K562 (cell line): ENCODE data around the gene ZNF296. TPM values are rescaled to one million over a fixed set of nuclear protein-coding genes. Genes with fewer than 3 reads are reported as not detected.
A peak's percentile ranks its signal among the peaks of the same experiment; 100 is the strongest.

ENCODE experiments used
- ATAC-seq: fragments of 200-7000 bp; cut with Tn5 transposase; 3 replicates; pipeline ENCODE4 v1.9.1; 2020; ENCODE audit warnings: moderate library complexity
- BruUV-seq: library from RNA; stranded (reverse); fragments of 400-500 nt; replicated peaks from 2 replicates; lab custom pipeline; 2021; lab: Mats Ljungman, UMichigan
- CTCF ChIA-PET: fragments of 300-600 bp; formaldehyde crosslinking; extraction: SDS; loops from one replicate; lab custom pipeline; 2021; ENCODE audit warnings: low intra/inter-chr PET ratio; lab: Yijun Ruan, JAX
- POLR2A ChIA-PET: fragments of 300-600, 350-650 bp; sonication (Branson Sonifier 250); formaldehyde crosslinking; extraction: SDS; loops from one replicate; lab custom pipeline; 2021; ENCODE audit warnings: antibody characterized with exemption, inconsistent platforms; lab: Yijun Ruan, JAX
- DNase-seq, 4 experiments: peaks; one replicate each; pipeline versions ENCODE4 v3.0.0 to v3.0.0-alpha.2; 2011 to 2018; ENCODE audit warnings: low spot score in 3 of 4, mixed read lengths in 3 of 4; ENCODE audit errors: extremely low read depth in 1 of 4
- FAIRE-seq: peaks from 2 replicates; lab custom pipeline; 2011; peaks lifted over from hg19 to GRCh38; lab: Jason Lieb, UNC
- H2AFZ ChIP-seq: 2 replicates; pipeline ENCODE4 v1.6.0; 2011; ENCODE audit warnings: low read depth, low read length, control low read depth, inconsistent platforms
- H3K27ac ChIP-seq: fragments of 200-600 bp; 3 replicates; pipeline ENCODE4 v1.8.0; 2011; ENCODE audit warnings: low read depth, mild to moderate bottlenecking, control low read depth, inconsistent platforms, low read length, moderate library complexity, mixed read lengths; ENCODE audit errors: extremely low read depth
- H3K27me3 ChIP-seq, 2 experiments: fragments of 300-600 bp in 1 of 2; 2 replicates in 1 of 2; 3 replicates in 1 of 2; pipeline versions ENCODE4 v1.6.0 to v1.8.0; 2011; ENCODE audit warnings: inconsistent platforms in 2 of 2, low read length in 2 of 2, mild to moderate bottlenecking in 1 of 2, mixed read lengths in 1 of 2, moderate library complexity in 1 of 2; ENCODE audit not compliant: control insufficient read depth in 2 of 2, insufficient read depth in 2 of 2
- H3K36me3 ChIP-seq: fragments of 300-600 bp; 3 replicates; pipeline ENCODE4 v1.8.0; 2011; ENCODE audit warnings: mild to moderate bottlenecking, low read length, inconsistent platforms; ENCODE audit not compliant: control insufficient read depth, insufficient read depth
- H3K4me1 ChIP-seq, 2 experiments: fragments of 200-600 bp in 1 of 2; replicated peaks in 1 of 2; 2 replicates in 1 of 2; 3 replicates in 1 of 2; pipeline versions ENCODE4 v1.5.1 to v1.8.0; 2011; ENCODE audit warnings: inconsistent platforms in 2 of 2, low read length in 2 of 2, mild to moderate bottlenecking in 1 of 2, mixed read lengths in 1 of 2, moderate library complexity in 1 of 2; ENCODE audit not compliant: control insufficient read depth in 2 of 2, insufficient read depth in 2 of 2
- H3K4me2 ChIP-seq: 2 replicates; pipeline ENCODE4 v1.6.1; 2011; ENCODE audit warnings: low read length, control low read depth, inconsistent platforms, mixed read lengths; ENCODE audit not compliant: insufficient read depth
- H3K4me3 ChIP-seq: fragments of 200-600 bp; sonication (generic), shearing (Covaris generic); 2 replicates; pipeline ENCODE4 v1.5.1; 2016; ENCODE audit warnings: control low read depth, inconsistent platforms
- H3K79me2 ChIP-seq: fragments of 200-600 bp; 3 replicates; pipeline ENCODE4 v1.8.0; 2011; ENCODE audit warnings: low read length, inconsistent platforms; ENCODE audit not compliant: control insufficient read depth, insufficient read depth
- H3K9ac ChIP-seq, 2 experiments: 2 replicates each; pipeline versions ENCODE4 v1.6.0 to v1.6.1; 2011; ENCODE audit warnings: low read depth in 2 of 2, low read length in 2 of 2, control low read depth in 1 of 2, inconsistent platforms in 1 of 2, mild to moderate bottlenecking in 1 of 2, mixed read lengths in 1 of 2; ENCODE audit not compliant: insufficient read depth in 1 of 2
- H3K9me1 ChIP-seq: one replicate; pipeline ENCODE4 v1.6.0; 2011; ENCODE audit warnings: inconsistent platforms, mild to moderate bottlenecking, low read length, moderate library complexity; ENCODE audit not compliant: control insufficient read depth, insufficient read depth
- H3K9me3 ChIP-seq: replicated peaks from 2 replicates; pipeline ENCODE4 v1.5.1; 2011; ENCODE audit warnings: low read depth, low read length, inconsistent platforms; ENCODE audit not compliant: control insufficient read depth, insufficient read depth
- H4K20me1 ChIP-seq: replicated peaks from 2 replicates; pipeline ENCODE4 v1.6.1; 2011; ENCODE audit warnings: low read length, inconsistent platforms, mixed read lengths; ENCODE audit not compliant: control insufficient read depth, insufficient read depth
- E2F1 ChIP-seq: sonication (generic); formaldehyde crosslinking; IDR thresholded peaks from 2 replicates; pipeline ENCODE4 v1.8.1; 2023; ENCODE audit warnings: mild to moderate bottlenecking, missing genetic modification reagents, moderate library complexity
- MYBL2 ChIP-seq, 2 experiments: fragments of 450-650 bp in 1 of 2; sonication (generic) in 1 of 2; formaldehyde crosslinking in 1 of 2; IDR thresholded peaks; 2 replicates each; pipeline versions ENCODE4 v1.6.1 to v1.8.1; 2017 to 2022; ENCODE audit warnings: borderline replicate concordance in 1 of 2, inconsistent platforms in 1 of 2, low read depth in 1 of 2, mild to moderate bottlenecking in 1 of 2, missing genetic modification reagents in 1 of 2, moderate library complexity in 1 of 2
- RBFOX2 ChIP-seq: fragments of 200-400 bp; formaldehyde crosslinking; IDR thresholded peaks from 2 replicates; pipeline ENCODE4 v1.6.1; 2017; ENCODE audit warnings: low read depth, mild to moderate bottlenecking, low read length, moderate library complexity
- ZC3H4 ChIP-seq: sonication (generic); formaldehyde crosslinking; IDR thresholded peaks from 2 replicates; pipeline ENCODE4 v1.9.0; 2021; ENCODE audit warnings: missing genetic modification reagents, borderline replicate concordance
- ZSCAN32 ChIP-seq: fragments of 450-650 bp; formaldehyde crosslinking; IDR thresholded peaks from 2 replicates; pipeline ENCODE4 v1.4.0; 2020; ENCODE audit warnings: mild to moderate bottlenecking, moderate library complexity
- WGBS: fragments of 100-300 bp; shearing (Covaris generic); methylation state at CpG from one replicate; pipeline ENCODE4 v1.1.6; 2016; ENCODE audit warnings: low coverage, mixed read lengths; ENCODE audit not compliant: insufficient coverage; ENCODE audit errors: missing lambda C conversion rate; 5-methylcytosine and 5-hydroxymethylcytosine counted together
- in situ Hi-C: fragments of 300-500 bp; cut with MboI; formaldehyde crosslinking; loops from 4 replicates; pipeline ENCODE4 v1.15.0; 2018; ENCODE audit warnings: inconsistent platforms, mixed read lengths
- intact Hi-C: fragments of 100-400 bp; cut with micrococcal nuclease; formaldehyde crosslinking; loops from 2 replicates; pipeline ENCODE4 v1.14.2; 2022
- polyA plus RNA-seq, 8 experiments: library from polyadenylated mRNA; depleted of rRNA in 4 of 8; stranded (reverse) in 5 of 8; unstranded in 3 of 8; fragments of >200 nt; fragmentation: Nextera tagmentation in 2 of 8; fragmentation: Illumina TruSeq in 1 of 8; extraction: Ambion mirVana in 2 of 8; extraction: Trizol in 1 of 8; gene quantifications; 2 replicates each; pipeline versions ENCODE4 v1.2.1 to v1.2.3, GENCODE V29; 2011 to 2014; ENCODE audit warnings: inconsistent platforms in 1 of 8, missing spikeins in 1 of 8
- total RNA-seq, 7 experiments: library from RNA; depleted of rRNA in 6 of 7; stranded (reverse); fragments of >200 nt in 6 of 7; fragmentation: Illumina TruSeq in 2 of 7; extraction: Trizol in 2 of 7; gene quantifications; 2 replicates each; pipeline versions ENCODE4 v1.2.1 to v1.2.3, GENCODE V29; 2011 to 2021; ENCODE audit warnings: low replicate concordance in 1 of 7

ZNF296 gene
- total and polyA plus RNA-seq, 9 of the 15 experiments (the other 6 are each of a cell fraction or from before 2014, with no cell fraction given), result 0.03 to 8.8 (median 0.47) TPM; not detected in 1

GRCh38 chr19:45101806-45102205 lies 25.5 kb upstream of the ZNF296 start:
- Histone ChIP-seq H3K79me2 (peaks cover 90% of the 10 kb centered on the region), H3K9me1 (peaks cover 15% of the 10 kb centered on the region), H3K9ac (peak overlapping the region in 1 of 2 experiments; percentile 24; a peak in 1 of 4 replicates), H3K27me3 (no peaks in the 10 kb centered on the region), H3K4me2 (no peak overlapping the region), H2AFZ (no peak overlapping the region), H3K36me3 (peaks cover 46% of the 10 kb centered on the region; the same call in 2 of the 3 replicates), H3K4me1 (peaks cover 28 to 50% of the 10 kb centered on the region in 2 experiments), H4K20me1 (peaks cover 83% of the 10 kb centered on the region), H3K9me3 (no peaks in the 10 kb centered on the region), H3K27ac (no peak overlapping the region), H3K4me3 (no peak overlapping the region)
- in situ Hi-C loops (no loop called here), intact Hi-C loops (no loop called here)
- ChIA-PET POLR2A (interaction anchor here (1.6 kb wide), 1 partner anchor 9 kb away, joined by 7 read pairs; the partner anchor contains the start of gene PPP1R37), CTCF (no interaction called here)
- ATAC-seq, result no peak
- 80% methylated on average over 8 of the region's 8 CpGs for WGBS
- no peak for FAIRE-seq
- TF ChIP-seq E2F1 (no peak), ZC3H4 (no peak)
- no TSS peak for BruUV-seq
- no peak for DNase-seq

- Histone ChIP-seq H3K27ac (no peak overlapping the region; the same call in 2 of the 3 replicates), H3K36me3 (peaks cover 56% of the 10 kb centered on the region; the same call in 2 of the 3 replicates), H3K4me3 (no peak overlapping the region), H4K20me1 (peaks cover 85% of the 10 kb centered on the region), H3K4me2 (no peak overlapping the region), H3K9me3 (no peaks in the 10 kb centered on the region), H3K4me1 (peaks cover 34 to 57% of the 10 kb centered on the region in 2 experiments), H3K9ac (peak overlapping the region in 1 of 2 experiments; percentile 63; a peak in 2 of 4 replicates), H3K9me1 (peaks cover 15% of the 10 kb centered on the region), H3K27me3 (no peaks in the 10 kb centered on the region), H2AFZ (no peak overlapping the region), H3K79me2 (peaks cover 97% of the 10 kb centered on the region)
- FAIRE-seq (no peak), DNase-seq (no peak), ATAC-seq (no peak)
- in situ Hi-C loops, result no loop called here
- no peak for TF ChIP-seq ZSCAN32
- no peak for TF ChIP-seq MYBL2 (IDR thresholded peaks at IDR 0.05; ENCODE audit: low read depth)
- TF ChIP-seq MYBL2 (CRISPR knock-in tag; IDR thresholded peaks at IDR 0.05; ENCODE audit: borderline replicate concordance), result no peak
- 0 out of 2 replicates have a peak, but pooled peaks have one; percentile 8 for TF ChIP-seq RBFOX2
- WGBS, result 77% methylated on average over 8 of the region's 8 CpGs
- CTCF ChIA-PET, result no interaction called here
- BruUV-seq, result no TSS peak
- intact Hi-C loops, result no loop called here
- POLR2A ChIA-PET, result interaction anchor here (0.8 to 1.6 kb wide), 3 partner anchors 8 to 80 kb away, joined by 3 to 7 read pairs (median 4); partner anchors contain the start of gene PPP1R37
Observed at GRCh38 chr19:45100846-45101252, 24.6 kb upstream of the ZNF296 start.
